Epithelial cell of proximal tubule (primary cell): ENCODE results near the gene STARD5. TPM values are rescaled to one million over a fixed set of nuclear protein-coding genes. Genes with fewer than 3 reads are reported as not detected.

ENCODE experiments used
- DNase-seq: peaks from one replicate; pipeline ENCODE4 v3.0.0-alpha.2; 2011; ENCODE audit warnings: low read depth
- H3K4me3 ChIP-seq: 2 replicates; pipeline ENCODE4 v1.5.1; 2011; ENCODE audit warnings: low read depth, mild to moderate bottlenecking, low read length
- total RNA-seq: library from RNA; depleted of rRNA; stranded (reverse); fragments of >200 nt; gene quantifications from 2 replicates; pipeline ENCODE4 v1.2.3, GENCODE V29; 2015
- TF ChIP-seq, protein P1 (sequence below): conservative IDR thresholded peaks from 2 replicates; pipeline ENCODE4 v1.5.1; 2012; ENCODE audit warnings: low read depth, mild to moderate bottlenecking, low read length

The STARD5 gene
- total RNA-seq, 1 donor from 2014 or later: 0.63 TPM

DNA sequence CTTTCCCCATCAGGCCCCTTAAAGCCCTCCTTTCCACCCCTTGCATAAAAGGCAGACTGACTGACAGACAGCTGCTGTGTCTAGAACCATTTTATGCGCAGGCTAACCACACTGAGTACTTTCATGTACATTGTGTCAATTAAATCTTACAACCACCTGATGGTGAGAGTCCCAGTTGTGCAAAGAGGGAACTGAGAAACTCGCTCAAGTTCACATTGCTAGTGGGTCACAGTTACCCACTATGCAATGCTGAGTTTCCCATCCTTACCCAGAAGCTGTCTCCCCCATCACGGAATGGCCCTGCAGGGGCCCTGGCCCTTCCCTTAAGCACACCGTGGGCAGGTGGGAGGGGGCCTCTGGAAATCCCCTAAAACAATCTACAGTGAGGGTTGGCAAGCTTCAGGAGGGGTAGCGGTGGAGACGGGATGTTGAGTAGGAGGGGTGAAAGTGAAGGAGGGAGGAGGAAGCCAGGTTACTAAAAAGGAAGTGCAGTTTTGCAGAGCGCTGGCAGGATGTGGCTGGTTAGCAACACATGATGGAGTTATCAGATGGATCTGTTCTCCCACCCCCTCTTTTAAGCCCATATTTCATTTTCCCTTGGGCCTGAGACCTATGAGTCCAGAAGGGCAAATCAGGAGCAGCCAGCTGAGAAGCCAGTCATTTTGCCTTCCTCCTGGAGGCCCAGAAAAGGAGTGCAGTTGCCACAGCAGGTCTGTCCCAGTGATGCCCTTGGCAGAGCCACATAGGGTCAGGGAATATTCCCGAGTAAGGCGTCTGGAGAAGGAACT is 30.0 kb downstream of the STARD5 start:
- no peak for DNase-seq
- H3K4me3 ChIP-seq: no peak overlapping the region
- TF ChIP-seq, protein P1, sequence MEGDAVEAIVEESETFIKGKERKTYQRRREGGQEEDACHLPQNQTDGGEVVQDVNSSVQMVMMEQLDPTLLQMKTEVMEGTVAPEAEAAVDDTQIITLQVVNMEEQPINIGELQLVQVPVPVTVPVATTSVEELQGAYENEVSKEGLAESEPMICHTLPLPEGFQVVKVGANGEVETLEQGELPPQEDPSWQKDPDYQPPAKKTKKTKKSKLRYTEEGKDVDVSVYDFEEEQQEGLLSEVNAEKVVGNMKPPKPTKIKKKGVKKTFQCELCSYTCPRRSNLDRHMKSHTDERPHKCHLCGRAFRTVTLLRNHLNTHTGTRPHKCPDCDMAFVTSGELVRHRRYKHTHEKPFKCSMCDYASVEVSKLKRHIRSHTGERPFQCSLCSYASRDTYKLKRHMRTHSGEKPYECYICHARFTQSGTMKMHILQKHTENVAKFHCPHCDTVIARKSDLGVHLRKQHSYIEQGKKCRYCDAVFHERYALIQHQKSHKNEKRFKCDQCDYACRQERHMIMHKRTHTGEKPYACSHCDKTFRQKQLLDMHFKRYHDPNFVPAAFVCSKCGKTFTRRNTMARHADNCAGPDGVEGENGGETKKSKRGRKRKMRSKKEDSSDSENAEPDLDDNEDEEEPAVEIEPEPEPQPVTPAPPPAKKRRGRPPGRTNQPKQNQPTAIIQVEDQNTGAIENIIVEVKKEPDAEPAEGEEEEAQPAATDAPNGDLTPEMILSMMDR: no peak

DNA sequence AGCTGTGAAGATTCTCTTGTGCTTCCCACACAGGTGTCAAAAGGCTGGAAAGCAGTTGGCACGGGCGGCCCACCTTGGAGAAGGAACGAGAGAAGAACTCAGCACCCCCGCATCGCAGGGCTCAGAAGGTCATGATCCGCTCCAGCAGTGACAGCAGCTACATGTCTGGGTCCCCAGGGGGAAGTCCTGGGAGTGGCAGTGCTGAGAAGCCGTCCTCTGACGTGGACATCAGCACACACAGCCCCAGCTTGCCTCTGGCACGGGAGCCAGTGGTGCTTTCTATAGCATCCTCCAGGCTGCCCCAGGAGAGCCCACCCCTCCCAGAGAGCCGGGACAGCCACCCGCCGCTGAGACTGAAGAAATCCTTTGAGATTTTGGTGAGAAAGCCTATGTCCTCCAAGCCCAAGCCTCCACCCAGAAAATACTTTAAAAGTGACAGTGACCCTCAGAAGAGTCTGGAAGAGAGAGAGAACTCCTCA is 31.4 kb downstream of the STARD5 start:
- DNase-seq: no peak
- no peak overlapping the region for H3K4me3 ChIP-seq
- TF ChIP-seq, protein P1: no peak

DNA sequence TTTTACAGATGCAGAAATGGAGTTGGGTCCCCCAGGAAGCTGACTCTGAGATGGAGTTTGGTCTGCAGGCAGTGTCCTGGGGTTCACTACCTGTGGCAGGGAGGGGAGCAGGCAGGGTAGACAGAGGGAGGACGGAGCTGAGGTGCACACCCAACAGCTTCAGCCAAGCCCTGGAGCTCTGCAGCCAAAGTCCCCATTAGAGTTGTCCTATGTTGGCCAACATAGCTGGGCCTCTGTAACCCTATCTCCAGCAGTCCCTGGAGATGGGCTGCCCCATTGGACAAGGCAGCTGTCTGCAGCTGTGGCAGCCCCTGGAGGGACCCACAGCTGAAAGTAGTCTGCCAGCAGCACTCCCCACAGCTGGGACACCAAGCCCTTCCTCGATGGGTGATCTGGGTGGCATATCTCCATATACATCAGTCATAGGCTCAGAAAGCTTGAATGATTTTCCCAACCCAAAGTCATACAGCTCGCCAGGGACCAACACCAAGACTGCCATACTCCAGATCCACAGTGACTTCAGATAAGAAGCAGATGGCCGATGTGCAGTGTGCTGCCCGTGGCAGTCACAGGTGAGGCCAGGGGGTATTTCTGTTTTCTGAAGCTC is 31.9 kb downstream of the STARD5 start:
- TF ChIP-seq, protein P1: no peak
- H3K4me3 ChIP-seq: no peak overlapping the region
- no peak for DNase-seq

DNA sequence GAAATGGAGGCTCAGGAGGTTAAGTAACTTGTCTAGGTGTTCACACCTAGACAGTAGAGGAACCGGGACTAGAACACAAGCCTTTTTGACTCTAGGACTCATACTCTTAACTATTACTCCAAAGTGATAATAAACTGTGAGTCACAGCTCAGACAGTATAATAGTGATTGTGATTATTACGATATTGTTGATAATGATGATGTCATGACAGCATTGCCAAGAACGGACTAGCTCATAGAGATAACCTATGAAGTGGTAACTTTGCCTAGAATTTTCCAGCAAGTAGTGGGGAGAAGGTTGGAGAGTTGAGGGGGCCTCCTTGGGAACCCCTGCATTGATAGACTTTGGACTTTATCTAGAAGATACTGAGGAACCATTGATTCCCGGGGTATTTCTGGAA is 34.0 kb downstream of the STARD5 start:
- TF ChIP-seq, protein P1: no peak
- no peak for DNase-seq

DNA sequence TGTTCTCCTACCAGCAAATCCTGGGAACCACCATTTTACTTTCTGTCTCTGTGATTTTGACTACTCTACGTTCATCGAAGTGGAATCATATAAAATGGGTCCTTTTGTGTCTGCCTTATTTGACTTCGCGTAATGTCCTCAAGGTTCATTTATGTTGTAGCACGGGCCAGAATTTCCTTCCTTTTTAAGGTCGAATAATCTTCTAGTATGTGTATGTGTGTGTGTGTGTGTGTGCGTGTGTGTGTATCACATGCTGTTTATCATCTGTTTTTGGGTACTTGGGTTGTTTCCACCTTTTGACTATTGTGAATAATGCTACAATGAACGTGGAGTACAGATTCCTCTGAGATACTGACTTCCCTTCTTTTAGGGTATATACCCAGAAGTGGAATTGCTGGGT is 35.3 kb downstream of the STARD5 start:
- H3K4me3 ChIP-seq: no peak overlapping the region
- DNase-seq: no peak
- TF ChIP-seq, protein P1: no peak

More for the DNA sequence above, 34.0 kb downstream of the STARD5 start:
- H3K4me3 ChIP-seq: no peak overlapping the region

DNA sequence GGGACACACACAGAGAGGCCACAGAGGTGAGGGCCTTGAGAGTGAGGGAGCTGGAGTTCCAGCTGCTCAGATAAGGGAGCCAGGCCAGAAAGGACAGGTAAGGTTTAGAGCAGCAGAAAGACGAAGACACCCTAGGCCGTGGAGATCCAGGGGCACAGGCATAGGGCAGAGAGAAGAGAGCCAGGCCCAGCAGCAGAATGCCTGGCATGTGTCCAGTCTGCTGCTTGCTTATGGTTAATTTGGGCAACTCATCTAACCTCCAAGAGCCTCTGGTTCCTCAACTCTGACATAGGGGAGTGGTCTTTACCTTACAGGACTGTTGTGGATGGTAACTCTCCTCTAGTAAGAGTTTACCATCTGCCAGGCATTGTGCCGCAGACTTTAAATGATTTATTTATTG is 35.9 kb downstream of the STARD5 start:
- H3K4me3 ChIP-seq: no peak overlapping the region
- TF ChIP-seq, protein P1: no peak
- DNase-seq: no peak

DNA sequence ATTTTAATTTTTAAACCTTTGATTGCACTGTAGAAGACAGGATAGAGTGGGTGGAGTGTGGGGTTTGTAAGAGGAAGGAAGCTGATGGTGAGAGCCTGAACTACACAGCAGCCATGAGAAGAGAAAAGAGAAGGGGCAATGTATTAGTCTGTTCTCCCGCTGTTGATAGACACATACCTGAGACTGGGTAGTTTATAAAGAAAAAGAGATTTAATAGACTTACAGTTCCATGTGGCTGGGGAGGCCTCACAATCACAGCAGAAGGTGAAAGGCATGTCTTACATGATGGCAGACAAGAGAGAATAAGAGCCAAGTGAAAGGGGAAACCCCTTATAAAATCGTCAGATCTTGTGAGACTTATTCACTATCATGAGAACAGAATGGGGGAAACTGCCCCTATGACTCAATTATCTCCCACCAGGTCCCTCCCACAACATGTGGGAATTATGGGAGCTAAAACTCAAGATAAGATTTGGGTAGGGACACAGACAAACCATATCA is 37.3 kb downstream of the STARD5 start:
- TF ChIP-seq, protein P1: no peak
- H3K4me3 ChIP-seq: no peak overlapping the region
- no peak for DNase-seq
